GM19240 (cell line): ENCODE data around the gene DAB1.

Experiments
- DNase-seq: peaks from one replicate; pipeline ENCODE4 v3.0.0; 2011; ENCODE audit warnings: low spot score; ENCODE audit not compliant: insufficient read length

DAB1 gene

DNA sequence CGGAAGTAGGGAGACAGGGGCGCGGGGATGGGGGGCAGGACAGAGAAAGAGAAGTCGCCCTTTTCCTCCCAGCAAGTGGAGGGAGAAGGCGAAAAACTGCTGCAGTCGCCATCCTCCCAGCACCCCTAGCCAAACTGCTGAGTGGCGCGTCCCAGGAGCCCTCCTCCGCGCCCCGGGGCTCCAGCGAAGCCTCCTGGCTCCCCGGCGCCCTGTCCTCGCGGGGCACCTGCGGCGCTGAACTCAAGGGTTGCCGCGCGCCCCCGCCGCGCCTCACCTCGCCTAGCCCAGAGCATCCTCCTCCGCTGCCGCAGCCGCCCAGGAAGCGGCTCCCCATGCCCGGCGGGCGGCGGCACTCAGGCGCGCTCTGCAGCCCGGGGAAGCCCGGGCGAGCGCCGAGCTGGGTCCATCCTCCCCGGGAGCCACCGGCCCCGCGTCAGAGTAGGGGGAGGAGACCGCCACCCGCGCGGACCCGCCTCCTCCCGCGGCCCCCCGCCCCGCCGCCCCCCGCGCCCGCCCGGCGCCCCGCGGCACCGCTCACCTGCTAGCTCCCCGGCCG, at the start of gene DAB1:
Gene DAB1, minus strand, starts transcription at position 405 of the 556 bp plus-strand sequence. CDS start 133,030 bp downstream, outside the sequence.
- no peak for DNase-seq

DNA sequence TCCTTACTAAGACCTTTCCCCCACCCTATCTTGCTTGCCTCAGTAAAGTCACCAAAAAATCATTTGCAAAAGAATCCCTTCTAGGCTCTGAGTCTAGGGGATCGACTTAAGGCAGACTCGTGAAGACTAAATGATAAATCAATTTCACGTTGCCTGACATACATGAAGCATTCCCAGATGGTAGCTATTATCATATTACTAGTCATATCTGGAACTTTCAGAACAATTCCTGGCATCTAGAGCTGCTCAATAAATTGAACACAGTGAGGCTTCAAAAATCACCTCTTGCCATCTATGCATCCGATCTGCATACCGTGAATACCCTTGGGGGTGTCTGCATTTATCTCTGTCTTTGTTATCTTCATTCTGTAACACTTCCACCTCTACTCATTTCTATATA, 49.6 kb upstream of the DAB1 start:
- no peak for DNase-seq

DNA sequence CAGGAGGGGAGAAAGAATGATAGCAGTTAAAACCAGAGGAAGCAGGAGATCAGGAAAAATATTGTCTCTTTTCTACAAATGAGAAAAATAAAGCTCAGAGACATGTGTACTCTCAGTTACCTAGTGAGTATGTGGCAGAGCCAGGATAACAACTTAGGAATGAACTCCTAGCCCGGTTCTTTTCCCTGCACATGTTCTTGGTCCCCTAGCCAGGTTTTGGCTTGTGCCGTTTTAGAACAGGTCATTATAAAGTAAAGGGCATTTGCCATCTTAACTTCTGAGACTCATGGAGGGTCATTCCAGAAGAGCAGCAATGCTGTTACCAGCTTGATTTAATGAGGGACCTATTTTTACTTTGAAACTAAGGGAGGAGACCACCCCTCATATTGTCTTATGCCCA, 48.1 kb upstream of the DAB1 start:
- DNase-seq = no peak

DNA sequence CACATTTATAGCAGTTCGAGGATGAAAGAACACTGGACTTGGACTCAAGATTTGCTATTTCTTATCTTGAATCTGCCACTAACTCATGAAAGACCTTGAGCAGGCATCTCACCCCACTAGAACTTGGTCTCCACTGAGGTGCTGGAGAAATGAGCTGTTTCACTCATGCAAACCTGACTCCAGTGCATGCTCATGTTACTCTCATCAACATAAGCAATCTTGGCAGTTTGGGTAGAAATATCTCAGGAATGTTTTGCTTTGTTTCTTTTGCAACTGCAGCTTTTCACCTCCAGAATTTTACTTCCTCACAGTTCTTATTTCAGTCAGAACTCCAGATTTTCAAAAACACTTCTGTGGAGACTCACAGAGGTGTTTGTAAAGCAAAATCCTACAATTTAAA, 46.2 kb upstream of the DAB1 start:
- no peak for DNase-seq

DNA sequence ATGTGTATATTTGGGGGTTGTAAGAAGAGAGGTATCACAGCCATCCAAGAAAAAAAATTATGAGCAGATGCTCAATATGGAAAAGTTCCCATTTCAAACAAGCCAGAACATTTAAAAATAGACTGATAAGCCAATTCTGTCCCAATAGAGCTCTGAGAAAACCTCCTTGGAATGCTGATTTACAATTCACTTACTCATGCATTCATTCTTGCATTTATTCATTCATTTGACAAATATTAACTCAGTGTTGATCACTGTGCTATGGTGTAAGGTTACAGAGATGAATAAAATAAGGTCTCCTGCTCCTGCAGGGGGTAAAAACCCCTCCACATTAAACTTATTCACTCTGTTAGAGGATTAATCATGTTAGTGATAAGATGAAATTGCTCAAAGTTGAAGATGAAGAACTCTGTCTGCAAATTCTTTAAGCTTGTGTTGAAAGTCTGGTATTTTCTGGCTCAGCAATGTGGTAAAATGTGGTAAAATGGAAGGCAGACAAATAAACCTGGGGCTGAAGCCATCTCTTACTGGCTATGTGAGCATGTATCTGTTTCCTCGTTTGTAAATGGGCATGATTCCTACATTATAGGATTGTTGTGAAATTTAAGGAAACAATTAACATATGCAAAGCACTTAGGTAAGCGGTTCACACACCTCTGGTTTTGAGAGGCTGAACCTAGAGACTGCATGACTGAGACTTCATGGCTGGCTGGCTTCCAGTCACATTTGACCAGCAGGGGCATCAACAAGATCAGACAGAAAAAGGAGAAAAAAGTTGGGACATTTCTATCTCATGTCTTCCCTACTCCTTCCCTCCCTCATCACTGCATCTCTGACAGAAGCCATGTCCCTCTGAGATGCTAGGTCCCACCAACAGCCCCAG, 45.0 kb upstream of the DAB1 start:
- no peak for DNase-seq

DNA sequence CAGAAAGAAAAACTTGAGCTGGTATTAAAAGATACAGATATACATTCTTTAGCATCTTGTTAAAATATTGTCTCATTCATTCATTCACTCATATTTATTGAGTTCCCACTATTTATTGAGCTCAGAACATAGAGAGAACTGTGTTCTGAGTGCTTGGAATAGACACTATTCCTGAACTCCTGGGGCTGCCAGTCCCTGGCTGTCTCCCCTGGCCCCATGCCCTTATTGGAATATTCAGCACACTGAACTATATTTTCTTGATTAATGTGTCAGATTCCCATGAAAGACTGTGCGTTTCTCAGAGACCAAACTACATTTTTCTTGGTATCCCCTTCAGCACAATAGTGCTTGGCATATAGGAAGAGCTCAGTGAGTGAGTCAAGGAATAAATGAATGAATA, 44.0 kb upstream of the DAB1 start:
- DNase-seq = no peak

DNA sequence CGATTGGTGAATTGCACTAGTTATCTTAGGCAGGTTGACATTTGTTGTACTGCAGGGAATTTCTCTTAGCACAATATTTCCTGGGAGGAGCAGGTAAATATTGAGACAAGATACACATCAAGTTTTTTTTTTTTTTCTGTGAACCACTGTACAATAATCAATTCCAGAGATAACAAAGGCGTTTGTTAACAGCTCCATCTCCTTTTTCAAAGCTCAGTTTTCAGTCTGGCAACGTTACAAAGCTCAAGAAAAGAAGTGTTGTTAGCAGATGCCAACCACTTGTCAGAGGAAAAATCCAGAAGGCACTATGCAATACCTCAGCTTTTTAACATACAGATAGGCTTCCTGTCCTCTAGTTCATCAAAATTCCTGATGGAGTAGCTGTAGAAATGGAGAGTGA, 40.9 kb upstream of the DAB1 start:
- DNase-seq = no peak

DNA sequence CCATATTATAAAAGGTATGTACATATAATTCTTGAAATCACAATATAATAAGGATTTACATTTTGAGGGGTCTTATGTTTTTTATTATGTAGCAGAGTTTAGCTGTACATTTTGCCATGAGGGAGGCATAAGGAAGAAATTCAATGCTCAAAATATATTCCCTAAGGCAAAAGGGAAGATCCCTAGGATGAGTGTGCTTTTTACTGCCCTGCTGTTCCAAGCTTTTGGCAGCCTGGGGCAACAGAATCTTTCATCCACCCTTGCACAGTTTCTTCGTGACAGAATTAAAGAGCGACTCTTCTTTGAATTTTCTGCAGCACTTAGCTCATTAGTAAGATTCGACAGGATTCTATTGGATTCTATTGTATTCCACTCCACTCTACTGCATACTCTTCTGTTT, 39.5 kb upstream of the DAB1 start:
- no peak for DNase-seq

DNA sequence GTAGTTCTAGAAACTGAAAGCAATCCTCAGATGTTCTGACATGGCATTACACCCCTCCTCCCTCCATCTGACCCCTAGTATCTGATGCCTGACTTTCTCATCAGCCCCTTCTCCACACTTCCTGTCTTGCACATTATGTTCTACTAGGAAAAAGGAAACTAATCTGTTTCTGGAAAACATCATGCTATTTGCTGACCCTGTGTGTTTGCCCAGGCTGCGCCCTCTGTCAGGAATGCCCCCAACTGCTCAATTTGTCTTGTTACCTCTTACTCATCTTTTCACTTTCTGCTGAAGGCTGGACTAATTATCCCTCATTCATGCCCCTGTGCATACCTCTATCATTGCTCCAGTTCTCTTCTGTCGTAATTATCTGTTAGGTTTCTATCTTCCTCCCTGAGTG, 37.5 kb upstream of the DAB1 start:
- DNase-seq = no peak

DNA sequence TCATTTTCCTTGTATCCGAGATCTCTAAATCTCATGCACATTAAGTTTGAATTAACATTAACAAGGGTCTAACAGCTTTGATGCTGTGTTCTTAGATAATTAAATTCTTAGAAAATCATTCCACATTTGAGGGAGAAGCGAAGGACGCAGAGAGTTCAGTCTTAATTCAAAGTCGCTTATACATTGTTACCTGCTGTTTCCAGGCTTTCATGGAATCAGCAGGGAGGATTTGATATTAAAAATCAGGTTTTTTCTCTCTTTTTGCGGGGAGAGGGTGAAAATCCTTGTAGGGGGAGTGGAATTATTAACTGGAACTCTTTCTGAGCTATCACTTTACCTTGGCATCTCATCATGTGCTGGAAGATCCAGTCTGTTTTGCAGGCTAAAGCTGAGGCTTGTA, 27.7 kb upstream of the DAB1 start:
- DNase-seq = no peak

DNA sequence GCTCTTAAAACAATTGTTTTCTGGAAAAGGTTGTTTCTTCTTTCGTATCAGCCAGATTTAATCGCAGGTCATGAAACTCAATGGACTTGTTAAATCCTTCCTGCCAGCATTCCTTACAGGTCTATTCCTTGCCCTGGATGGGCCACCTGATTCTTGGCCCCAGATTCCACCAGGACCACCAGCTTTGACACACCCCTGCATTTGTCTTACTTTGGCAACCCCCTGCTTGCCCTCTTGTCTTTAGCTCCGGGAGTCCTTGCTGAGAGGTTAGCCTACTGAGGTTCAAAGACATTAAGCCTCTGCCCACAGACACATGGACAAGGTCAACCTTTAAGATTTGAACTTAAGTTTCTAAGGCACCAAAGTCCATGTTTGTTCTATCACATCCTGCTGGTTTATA, 27.1 kb upstream of the DAB1 start:
- no peak for DNase-seq

DNA sequence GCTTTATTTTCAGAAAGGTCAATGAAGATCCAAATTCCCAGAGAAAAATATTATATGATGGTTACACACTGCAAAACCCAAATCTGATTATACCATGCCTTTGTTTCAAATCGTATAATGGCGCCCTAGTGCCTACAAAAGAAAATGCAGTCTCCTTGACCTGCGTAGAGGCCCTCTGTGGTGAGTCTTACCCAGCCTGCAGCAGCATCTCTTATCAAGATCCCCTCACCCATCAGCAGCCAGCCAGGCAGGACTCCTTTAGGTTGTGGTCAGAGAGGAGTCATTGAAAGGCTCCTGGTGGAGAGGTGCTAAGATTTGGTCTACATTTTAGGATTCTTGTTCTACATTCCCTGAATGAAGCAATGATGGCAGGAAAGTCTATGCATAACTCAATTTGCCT, 23.7 kb upstream of the DAB1 start:
- no peak for DNase-seq

DNA sequence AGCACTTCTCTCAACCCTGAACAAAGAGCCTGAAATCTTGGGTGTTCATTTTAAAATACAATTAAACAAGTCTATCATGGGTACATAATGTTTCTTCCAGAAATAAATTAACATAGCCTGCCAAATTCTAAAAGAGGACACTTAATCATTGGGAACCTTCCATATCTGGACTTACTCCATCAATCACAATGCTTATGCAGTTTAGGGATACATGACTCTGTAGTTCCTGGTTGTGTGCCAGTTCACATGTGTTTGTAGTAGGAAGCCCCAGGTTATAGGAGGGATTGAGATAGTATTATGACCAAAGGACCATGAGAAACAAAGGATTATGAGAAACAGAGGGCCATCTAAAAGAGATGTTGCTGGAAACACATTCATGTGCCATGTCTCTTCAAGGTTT, 19.1 kb upstream of the DAB1 start:
- no peak for DNase-seq

DNA sequence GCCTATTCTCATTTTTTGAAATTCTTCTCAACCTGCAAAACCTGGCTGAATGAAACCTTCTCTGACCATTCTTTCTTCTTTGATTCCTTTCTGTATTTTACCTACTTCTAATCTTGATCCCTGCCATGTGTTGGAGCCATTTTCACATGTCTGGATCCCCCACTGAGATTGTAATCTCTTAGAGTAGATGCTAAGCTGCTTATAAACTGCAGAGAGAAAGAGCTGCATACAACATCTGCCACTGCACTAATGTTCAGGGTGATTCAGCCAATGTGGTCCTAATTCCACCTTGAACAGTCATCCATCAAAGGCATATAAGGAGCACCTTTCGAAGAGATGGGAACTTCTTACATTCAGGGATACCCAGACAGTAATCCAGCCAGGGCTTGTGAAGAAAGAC, 16.2 kb upstream of the DAB1 start:
- no peak for DNase-seq

DNA sequence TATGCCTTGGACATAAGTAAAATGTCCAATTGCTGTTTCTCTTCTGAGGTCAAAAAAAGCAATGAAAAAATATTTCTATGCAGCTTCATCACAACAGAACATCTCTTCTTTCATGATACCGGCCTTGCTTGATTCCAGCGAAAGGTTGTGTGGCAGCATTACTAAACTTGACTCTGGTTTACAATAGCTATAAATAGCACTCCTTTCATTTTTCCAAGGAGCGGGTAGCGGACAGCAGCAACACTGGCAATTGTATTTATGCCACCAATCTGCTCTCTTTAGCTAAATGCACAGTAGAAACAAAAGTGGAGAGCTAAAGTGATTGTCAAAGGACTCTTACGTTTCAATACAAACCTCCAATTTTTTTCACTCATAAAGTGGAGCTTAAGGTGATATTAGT, 7.5 kb upstream of the DAB1 start:
- DNase-seq = no peak

DNA sequence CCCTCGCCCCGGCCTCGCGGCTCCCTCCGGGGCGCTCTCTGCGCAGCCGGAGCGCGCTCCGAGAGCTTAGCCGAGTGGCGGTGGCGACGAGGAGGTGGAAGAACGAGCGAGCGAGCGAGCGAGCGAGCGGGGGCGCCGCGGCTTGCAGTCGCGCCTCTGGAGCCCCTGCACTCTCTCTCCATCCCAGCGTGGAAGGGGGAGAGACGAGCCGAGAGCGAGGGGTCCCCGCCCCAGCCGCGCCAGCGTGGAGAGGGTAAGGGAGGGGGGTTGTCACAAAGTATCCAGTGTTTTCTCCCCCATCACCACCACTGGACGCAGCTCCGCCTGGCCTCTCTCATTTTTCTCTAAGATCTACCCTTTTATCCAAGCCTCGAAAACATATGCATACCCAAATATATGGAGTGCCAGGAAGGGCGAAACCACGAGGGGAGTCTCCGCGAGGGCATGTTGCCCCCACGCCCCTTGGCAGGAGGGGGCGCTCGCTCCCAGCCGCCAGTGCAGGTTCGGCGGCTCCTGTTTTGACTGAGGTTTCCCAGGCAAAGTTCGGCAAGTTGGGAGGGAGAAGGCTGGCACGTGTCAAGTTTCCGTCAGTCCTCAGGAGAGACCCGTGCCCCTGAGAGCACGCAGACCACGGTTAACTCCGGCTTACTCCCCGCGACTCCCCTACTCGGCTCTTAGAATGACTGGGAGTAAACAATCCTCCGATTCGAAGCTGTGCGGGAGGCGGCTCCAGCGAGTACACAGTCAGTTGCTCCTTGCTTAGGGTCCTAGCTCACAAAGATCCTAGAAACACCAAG, 569 bp upstream of the DAB1 start:
- no peak for DNase-seq

DNA sequence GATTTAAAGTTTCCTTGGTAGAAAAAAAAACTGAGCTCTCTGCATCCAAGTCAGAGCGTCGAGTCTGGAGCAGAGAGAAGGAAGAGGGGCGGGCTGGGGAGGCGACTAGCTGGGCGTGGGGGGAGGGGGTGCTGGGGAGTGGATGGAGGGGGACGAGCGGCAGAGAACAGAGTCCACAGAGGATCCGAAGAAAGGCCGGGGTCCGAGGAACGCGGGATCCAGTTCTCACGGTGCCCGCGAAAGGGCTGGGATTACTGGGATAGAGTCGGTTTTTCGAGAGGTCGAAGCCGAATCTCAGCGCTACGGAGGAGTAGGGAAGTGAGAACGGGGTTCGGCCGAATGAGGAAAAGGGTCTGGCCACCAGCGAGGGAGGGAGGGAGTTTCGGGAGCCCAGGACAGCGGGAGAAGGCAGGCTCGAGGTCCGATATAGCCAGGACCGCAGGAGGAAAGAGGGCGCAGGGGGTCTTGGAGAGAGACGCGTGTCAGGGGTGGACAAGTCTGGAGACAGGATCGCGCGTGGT, 665 bp downstream of the DAB1 start:
- DNase-seq = no peak

DNA sequence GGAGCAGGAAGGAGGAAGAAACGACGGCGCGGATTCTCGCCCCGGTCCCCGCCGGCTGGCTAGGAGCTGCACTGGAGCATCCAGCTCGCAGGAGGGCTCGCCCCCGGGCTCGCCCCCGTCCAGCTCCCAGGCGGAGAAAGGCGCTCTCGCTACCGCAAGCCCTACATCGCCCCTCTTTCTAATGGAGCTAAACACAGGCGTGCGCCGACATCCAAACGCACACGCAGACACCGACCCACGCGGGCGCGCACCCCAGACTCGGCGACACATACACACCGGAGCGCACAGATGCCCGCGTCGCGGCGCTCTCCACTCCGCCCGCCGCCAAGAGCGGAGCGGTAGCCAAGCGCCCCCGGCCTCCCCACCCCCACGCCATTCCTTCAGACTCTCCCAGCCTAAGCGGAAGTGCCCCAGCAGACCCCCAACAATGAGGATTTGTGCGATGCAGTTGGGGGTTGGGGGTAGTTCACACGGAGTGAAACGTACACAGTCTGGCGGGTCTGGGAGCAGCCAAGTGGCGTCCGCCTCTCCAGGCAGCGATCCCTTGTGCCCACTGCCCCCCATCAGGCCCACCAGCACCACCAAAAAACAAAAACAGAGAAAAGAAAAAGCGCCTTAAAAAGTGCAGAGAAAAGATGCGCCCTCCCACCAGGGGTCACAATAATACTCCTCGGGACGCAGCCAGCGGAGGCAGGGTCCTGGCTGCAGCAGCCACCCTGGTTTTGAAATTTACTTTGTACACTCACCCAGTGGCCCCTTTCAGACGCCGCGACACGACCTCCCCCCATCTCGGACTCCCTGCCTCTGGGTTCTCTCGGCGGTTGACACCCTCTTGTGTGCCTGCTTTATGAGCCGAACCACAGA, 1.4 kb downstream of the DAB1 start:
- DNase-seq = no peak

DNA sequence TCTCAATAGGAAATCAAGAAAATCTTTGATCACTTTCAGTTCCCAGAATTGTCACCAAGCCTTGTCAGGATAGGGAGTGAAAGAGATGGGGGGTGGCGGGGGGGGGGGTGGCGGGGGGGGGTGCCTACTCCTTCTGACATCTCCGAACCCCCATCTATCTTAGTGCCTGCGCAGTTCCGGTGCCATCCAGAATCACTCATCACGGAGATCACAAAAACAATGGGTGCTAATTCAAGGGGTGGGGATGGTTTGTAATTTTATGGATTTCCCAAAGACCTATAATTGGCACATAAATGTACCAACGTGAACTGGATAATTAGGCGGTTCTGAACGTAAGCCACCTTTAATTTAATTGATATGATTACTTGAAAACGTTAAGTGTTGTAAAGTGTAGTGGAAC, 2.1 kb downstream of the DAB1 start:
- no peak for DNase-seq

DNA sequence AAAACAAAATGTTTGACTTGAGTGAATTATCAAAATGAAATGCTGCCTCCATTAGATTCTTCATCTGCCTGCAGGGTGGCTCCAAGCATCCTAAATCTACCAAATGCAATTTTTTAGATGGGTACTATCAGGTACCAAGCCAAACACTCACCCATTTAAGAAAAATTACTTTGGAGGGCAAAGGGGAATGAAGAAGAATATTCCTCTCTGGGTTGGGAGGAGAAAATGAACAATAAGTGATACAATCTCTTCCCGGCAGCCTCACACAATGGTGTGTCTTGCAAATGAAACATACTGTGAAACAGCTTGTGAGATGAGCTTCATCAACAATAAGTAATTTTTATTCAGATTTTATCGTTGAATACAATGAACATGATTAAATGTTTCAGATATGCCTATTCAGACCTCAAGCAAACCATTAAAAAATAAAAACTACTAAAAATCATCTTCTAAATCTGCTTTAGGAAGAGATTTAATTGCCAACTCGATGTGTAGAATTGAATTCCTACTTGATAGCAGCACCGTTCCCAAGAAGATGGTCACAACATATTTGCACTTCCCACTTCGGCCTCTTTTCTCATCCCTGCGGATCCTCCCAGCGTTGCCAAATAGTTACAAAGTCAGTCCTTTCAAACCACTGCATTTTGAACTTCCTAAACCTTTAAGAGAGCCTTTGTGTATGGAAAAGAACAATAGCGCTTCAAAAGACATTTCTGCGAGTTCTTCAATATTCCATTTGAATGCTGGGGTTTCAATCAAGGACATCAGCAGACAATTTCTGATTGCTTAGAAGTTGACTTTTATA, 2.7 kb downstream of the DAB1 start:
- DNase-seq = no peak
